Activated CD4-positive, alpha-beta memory T cell treated with anti-CD3 and anti-CD28 coated beads for 36 hours (primary cell): ENCODE results near the gene PLPP3. TPM values are rescaled to one million over a fixed set of nuclear protein-coding genes. Genes with fewer than 3 reads are reported as not detected.

Experiments used
- total RNA-seq, 2 experiments: library from RNA; stranded (reverse); gene quantifications; one replicate each; pipeline ENCODE4 v1.2.3, GENCODE V29; 2021

Gene PLPP3
- total RNA-seq, 2 experiments from 2014 or later: not detected

Other genes starting within 250 kb of the PLPP3 start
- not detected for gene PRKAA2, start 65.8 kb upstream of the PLPP3 start, total RNA-seq
- gene FYB2, start 239.8 kb upstream of the PLPP3 start, total RNA-seq: not detected